ENCODE results near the gene THTPA.

The THTPA gene

DNA sequence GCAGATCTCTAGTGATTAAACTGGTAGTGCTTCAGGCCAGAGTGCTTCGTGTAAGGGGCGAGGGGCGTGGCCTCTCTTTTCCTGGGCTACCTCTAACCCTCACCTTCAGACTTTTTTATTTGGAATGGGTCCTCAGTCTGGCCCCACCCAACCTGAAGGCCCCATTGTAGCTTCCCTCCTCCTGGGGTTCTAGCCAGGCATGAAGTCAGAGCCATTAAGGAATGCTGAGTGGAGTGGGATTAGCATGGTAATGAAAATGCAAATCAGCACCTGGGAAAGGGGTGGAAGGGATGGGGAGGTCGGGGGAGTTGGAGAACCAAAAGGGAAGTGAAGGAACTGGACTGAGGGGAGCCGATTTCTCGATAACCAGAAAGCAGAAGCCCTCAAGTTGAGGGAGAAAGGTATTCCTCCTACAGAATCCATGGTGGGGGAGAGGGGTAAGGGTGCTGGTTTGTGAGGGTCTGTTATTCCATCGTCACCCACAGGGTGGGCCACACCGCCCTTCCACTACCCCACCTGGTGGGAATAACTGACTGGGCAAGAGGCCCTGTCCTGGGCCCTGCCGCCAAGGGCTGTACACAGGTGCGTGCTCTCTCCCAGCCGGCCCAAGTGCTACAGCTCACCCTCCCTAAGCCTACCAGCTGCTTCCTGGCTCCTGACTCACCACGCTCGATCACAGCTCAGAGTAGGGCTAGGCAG lies 18.6 kb upstream of the THTPA start:
- no peak for DNase-seq
- Histone ChIP-seq H3K9me3 (no peaks in the 10 kb centered on the region), H3K36me3 (no peaks in the 10 kb centered on the region), H3K4me3 (ENCODE audit: low read depth, low read length) (no peak overlapping the region), H3K27me3 (no peaks in the 10 kb centered on the region), H3K4me1 (peaks cover 6% of the 10 kb centered on the region)
- TF ChIP-seq, protein P1, sequence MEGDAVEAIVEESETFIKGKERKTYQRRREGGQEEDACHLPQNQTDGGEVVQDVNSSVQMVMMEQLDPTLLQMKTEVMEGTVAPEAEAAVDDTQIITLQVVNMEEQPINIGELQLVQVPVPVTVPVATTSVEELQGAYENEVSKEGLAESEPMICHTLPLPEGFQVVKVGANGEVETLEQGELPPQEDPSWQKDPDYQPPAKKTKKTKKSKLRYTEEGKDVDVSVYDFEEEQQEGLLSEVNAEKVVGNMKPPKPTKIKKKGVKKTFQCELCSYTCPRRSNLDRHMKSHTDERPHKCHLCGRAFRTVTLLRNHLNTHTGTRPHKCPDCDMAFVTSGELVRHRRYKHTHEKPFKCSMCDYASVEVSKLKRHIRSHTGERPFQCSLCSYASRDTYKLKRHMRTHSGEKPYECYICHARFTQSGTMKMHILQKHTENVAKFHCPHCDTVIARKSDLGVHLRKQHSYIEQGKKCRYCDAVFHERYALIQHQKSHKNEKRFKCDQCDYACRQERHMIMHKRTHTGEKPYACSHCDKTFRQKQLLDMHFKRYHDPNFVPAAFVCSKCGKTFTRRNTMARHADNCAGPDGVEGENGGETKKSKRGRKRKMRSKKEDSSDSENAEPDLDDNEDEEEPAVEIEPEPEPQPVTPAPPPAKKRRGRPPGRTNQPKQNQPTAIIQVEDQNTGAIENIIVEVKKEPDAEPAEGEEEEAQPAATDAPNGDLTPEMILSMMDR (IDR thresholded peaks at IDR 0.05; ENCODE audit: low read depth, low read length), result no peak

DNA sequence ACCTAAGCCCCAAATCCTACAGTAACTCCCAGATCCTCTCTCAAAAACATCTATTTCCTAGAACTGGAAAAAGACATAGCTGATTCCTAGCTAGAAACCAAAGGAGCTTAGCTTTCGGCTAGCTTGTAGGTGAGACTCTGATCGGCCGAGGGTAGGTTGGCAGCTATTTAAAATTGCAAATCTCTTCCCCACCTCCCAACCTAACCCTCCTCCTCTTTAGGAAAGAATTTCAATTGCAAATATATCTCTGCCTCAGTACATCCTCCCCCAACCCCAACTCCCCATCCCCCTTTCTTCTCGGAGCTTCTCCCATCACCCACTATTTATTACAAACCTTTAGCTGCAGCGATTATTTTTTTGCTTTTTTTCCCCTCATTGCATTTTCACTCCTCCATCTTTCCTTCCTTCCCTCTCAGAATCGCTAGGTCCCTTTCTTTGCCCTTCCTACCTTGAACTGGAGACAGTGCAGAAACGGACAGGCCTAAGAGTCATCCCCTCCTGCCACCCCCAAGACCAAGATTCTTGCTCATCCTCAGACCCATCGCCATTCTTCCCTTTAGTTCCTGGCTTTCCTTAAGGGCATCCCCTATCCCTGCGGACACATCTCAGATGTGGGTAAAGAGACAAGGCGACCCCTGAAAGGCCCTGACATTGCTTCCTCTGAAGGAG lies 17.9 kb upstream of the THTPA start:
- no peak overlapping the region for H3K4me3 ChIP-seq (ENCODE audit: low read depth, low read length)
- no peaks in the 10 kb centered on the region for H3K9me3 ChIP-seq
- DNase-seq, result no peak
- no peaks in the 10 kb centered on the region; the same call in 1 of the 2 replicates for H3K36me3 ChIP-seq
- TF ChIP-seq, protein P1 (IDR thresholded peaks at IDR 0.05; ENCODE audit: low read depth, low read length), result no peak
- H3K4me1 ChIP-seq, result peaks cover 6% of the 10 kb centered on the region
- H3K27me3 ChIP-seq, result no peaks in the 10 kb centered on the region

GRCh38 chr14:23538785-23539184 lies 17.3 kb upstream of the THTPA start:
- DNase-seq, result no peak
- Histone ChIP-seq H3K27me3 (no peaks in the 10 kb centered on the region), H3K36me3 (no peaks in the 10 kb centered on the region; the same call in 1 of the 2 replicates), H3K4me1 (peaks cover 6% of the 10 kb centered on the region), H3K9me3 (no peaks in the 10 kb centered on the region), H3K4me3 (ENCODE audit: low read depth, low read length) (no peak overlapping the region)
- TF ChIP-seq, protein P1 (IDR thresholded peaks at IDR 0.05; ENCODE audit: low read depth, low read length), result no peak

GRCh38 chr14:23539248-23540140 lies 16.6 kb upstream of the THTPA start:
- DNase-seq, result peak; percentile 59
- no peak overlapping the region for H3K4me3 ChIP-seq (ENCODE audit: low read depth, low read length)
- TF ChIP-seq, protein P1 (IDR thresholded peaks at IDR 0.05; ENCODE audit: low read depth, low read length), result peak; percentile 91

GRCh38 chr14:23540141-23540469 lies 16.0 kb upstream of the THTPA start:
- H3K27me3 ChIP-seq, result no peaks in the 10 kb centered on the region
- no peaks in the 10 kb centered on the region; the same call in 1 of the 2 replicates for H3K36me3 ChIP-seq
- H3K4me3 ChIP-seq (ENCODE audit: low read depth, low read length), result no peak overlapping the region
- no peaks in the 10 kb centered on the region for H3K9me3 ChIP-seq
- TF ChIP-seq, protein P1 (IDR thresholded peaks at IDR 0.05; ENCODE audit: low read depth, low read length), result no peak
- H3K4me1 ChIP-seq, result peaks cover 15% of the 10 kb centered on the region
- no peak for DNase-seq

More at GRCh38 chr14:23539248-23540140, 16.6 kb upstream of the THTPA start:
- Histone ChIP-seq H3K4me1 (peaks cover 9% of the 10 kb centered on the region), H3K27me3 (no peaks in the 10 kb centered on the region), H3K9me3 (no peaks in the 10 kb centered on the region), H3K36me3 (no peaks in the 10 kb centered on the region; the same call in 1 of the 2 replicates)
